Omental fat pad (tissue), 4 donors: ENCODE results near the gene CDS2. TPM values are rescaled to one million over a fixed set of nuclear protein-coding genes. Genes with fewer than 3 reads are reported as not detected.
A peak's percentile ranks its signal among the peaks of the same experiment; 100 is the strongest.

Source experiments
- ATAC-seq: fragments of 150-250 bp; one replicate; pipeline ENCODE4 v1.9.1; 2016; ENCODE audit warnings: mild to moderate bottlenecking, moderate library complexity; ENCODE audit not compliant: low FRiP score
- DNase-seq: peaks from one replicate; pipeline ENCODE4 v3.0.0-alpha.2; 2019; ENCODE audit warnings: low spot score
- total RNA-seq, 4 donors: library from RNA; depleted of rRNA; stranded (reverse); fragments of >200 nt; gene quantifications; one replicate each; pipeline ENCODE4 v1.1.0, GENCODE V29; 2016
- TF ChIP-seq, protein P1 (sequence below), 3 donors: fragments of 450-650 bp; IDR thresholded peaks; one replicate each; pipeline ENCODE4 v1.5.1; 2016 to 2017; ENCODE audit warnings: antibody characterized with exemption in 3 of 3, mild to moderate bottlenecking in 3 of 3, moderate library complexity in 2 of 3

Gene CDS2
- total RNA-seq, 4 donors from 2014 or later, result 27.5 to 49.5 (median 35.5) TPM

GRCh38 chr20:5156675-5157448 lies 30.1 kb downstream of the CDS2 start:
- TF ChIP-seq, protein P1, sequence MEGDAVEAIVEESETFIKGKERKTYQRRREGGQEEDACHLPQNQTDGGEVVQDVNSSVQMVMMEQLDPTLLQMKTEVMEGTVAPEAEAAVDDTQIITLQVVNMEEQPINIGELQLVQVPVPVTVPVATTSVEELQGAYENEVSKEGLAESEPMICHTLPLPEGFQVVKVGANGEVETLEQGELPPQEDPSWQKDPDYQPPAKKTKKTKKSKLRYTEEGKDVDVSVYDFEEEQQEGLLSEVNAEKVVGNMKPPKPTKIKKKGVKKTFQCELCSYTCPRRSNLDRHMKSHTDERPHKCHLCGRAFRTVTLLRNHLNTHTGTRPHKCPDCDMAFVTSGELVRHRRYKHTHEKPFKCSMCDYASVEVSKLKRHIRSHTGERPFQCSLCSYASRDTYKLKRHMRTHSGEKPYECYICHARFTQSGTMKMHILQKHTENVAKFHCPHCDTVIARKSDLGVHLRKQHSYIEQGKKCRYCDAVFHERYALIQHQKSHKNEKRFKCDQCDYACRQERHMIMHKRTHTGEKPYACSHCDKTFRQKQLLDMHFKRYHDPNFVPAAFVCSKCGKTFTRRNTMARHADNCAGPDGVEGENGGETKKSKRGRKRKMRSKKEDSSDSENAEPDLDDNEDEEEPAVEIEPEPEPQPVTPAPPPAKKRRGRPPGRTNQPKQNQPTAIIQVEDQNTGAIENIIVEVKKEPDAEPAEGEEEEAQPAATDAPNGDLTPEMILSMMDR (IDR thresholded peaks at IDR 0.05), result no peak
- no peak for ATAC-seq
- no peak for DNase-seq

- DNase-seq (no peak), ATAC-seq (no peak)
- TF ChIP-seq, protein P1 (IDR thresholded peaks at IDR 0.05), result no peak
Observed at GRCh38 chr20:5159928-5160327, 33.1 kb downstream of the CDS2 start.

- ATAC-seq (no peak), DNase-seq (no peak)
- TF ChIP-seq, protein P1 (IDR thresholded peaks at IDR 0.05), result no peak
Observed at GRCh38 chr20:5160882-5161281, 34.1 kb downstream of the CDS2 start.

DNA sequence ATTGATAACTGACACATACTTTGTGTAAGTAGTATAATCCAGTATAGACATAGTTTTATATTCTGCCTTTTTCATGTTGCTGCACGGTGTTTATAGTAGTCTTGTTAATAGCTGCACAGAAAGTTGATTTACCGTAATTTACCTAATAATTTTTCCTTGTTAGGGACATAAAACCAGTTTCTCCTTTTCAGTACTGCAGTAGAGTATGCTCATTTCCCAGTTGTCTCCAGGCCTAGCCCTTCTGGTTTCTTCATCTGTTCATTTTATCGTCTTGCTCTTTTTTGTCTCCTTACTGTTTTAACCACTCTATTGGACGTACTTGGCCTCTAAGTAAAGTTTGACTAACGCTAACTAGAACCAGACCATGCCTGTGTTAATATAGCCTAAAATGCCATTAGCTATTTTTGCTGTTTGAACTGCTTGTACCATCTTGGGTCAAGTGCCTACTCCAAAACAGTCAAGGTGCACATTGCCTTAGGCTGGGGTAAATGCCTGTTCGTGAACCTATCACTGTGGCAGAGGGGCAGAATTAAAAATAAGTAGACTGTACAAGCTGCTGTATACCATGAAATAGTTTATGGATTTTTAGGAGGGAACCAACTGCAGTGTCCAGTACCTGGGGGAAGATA lies 34.8 kb downstream of the CDS2 start:
- TF ChIP-seq, protein P1 (IDR thresholded peaks at IDR 0.05), result no peak
- ATAC-seq (no peak), DNase-seq (no peak)

DNA sequence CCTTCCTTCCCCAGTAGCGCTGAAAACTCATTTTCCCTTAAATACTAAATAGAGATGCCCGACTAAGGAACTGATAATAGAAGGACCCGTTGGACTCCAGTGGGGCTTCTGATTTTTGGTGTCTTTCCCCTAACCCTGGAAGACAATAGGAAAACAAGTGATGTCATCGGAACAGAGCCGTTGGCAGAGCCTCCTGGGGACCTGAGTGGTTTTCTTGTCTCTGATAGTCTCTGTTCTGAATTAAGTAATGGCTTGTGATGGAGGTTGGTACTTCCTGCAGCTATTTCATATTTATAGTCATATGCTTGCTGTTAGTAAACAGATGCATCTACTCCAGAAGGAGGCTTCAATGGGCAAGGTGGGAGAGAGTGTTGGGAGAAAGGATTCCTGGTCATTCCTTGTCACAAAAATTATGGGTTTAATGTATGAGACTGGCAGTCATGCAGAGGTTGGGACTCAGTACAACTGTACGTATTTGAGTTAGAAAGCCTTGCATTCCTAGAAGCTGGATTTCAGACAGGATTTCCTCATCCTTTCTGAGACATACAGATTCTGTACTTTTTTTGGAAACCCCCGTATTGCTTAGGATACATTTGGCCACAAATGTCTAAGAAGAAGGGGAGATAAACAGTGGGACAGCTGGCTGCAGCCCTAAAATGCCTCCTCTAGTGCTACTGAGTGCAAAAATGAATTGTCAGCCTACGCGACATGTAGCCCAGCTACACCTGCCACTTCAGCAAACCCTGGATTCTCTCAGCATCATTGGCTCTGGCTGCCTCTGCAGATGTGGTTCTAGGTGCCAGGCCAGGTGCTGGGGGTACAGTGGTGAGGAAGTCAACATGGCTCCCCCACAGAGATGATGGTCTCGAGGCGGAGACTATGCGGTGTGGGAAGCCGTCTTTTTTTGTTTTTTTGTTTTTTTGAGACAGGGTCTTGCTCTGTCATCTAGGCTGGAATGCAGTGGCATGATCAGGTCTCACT lies 38.1 kb downstream of the CDS2 start:
- TF ChIP-seq, protein P1 (IDR thresholded peaks at IDR 0.05), result no peak
- DNase-seq, result no peak

GRCh38 chr20:5168651-5169396 lies 42.0 kb downstream of the CDS2 start:
- ATAC-seq (peak; percentile 69), DNase-seq (no peak)
- TF ChIP-seq, protein P1 (IDR thresholded peaks at IDR 0.05), result no peak

More for the DNA sequence above, 38.1 kb downstream of the CDS2 start:
- no peak for ATAC-seq
